Measurements from ENCODE around the gene CRMP1. TPM values are rescaled to one million over a fixed set of nuclear protein-coding genes. Genes with fewer than 3 reads are reported as not detected.

CRMP1 gene
- total and polyA plus RNA-seq, 9 of the 15 experiments (the other 6 are each of a cell fraction or from before 2014, with no cell fraction given): 0.03 to 0.04 TPM; not detected in 7

DNA sequence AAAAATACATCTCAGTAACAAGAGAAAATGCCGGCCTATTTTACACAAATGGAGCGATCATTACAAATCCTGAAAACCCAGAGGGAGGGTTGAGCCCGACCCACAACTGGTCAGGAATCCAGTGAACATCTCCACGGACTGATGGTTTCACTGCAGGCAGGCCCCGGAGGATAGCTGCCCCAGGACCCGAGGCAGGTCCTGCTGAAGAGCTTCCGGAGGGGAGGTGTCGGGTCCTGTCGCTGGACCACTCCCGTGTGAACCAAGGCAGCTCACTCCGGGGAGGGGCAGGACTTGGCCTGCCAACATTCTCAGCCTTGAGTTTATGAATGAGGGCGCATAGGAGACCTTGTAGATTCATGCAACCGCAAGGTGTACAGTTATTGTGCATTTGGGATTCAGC is 4.8 kb upstream of the CRMP1 start:
- intact Hi-C loops (cut with micrococcal nuclease): no loop called here
- DNase-seq (ENCODE audit: extremely low read depth in 1 of 4, low spot score in 3 of 4) (no peak), ATAC-seq (no peak), FAIRE-seq (no peak)
- Histone ChIP-seq H3K4me2 (ENCODE audit: insufficient read depth, low read length) (no peak overlapping the region), H3K27me3 (ENCODE audit: control insufficient read depth in 2 of 2, insufficient read depth in 2 of 2, low read length in 2 of 2) (peaks cover 0 to 17% of the 10 kb centered on the region in 2 experiments; a peak in 4 of 5 replicates), H4K20me1 (replicated peaks; ENCODE audit: control insufficient read depth, insufficient read depth, low read length) (peaks cover 6% of the 10 kb centered on the region; the same call in 1 of the 2 replicates), H2AFZ (ENCODE audit: low read depth, low read length) (no peak overlapping the region), H3K9ac (ENCODE audit: insufficient read depth in 1 of 2, low read depth in 2 of 2, low read length in 2 of 2) (no peak overlapping the region), H3K4me3 (no peak overlapping the region), H3K27ac (ENCODE audit: extremely low read depth, low read depth, low read length) (no peak overlapping the region), H3K9me3 (replicated peaks; ENCODE audit: control insufficient read depth, insufficient read depth, low read depth, low read length) (no peaks in the 10 kb centered on the region), H3K79me2 (ENCODE audit: control insufficient read depth, insufficient read depth, low read length) (no peaks in the 10 kb centered on the region), H3K9me1 (ENCODE audit: control insufficient read depth, insufficient read depth, low read length) (no peaks in the 10 kb centered on the region), H3K4me1 (replicated peaks in 1 of 2; ENCODE audit: control insufficient read depth in 2 of 2, insufficient read depth in 2 of 2, low read length in 2 of 2) (no peaks in the 10 kb centered on the region), H3K36me3 (ENCODE audit: control insufficient read depth, insufficient read depth, low read length) (no peaks in the 10 kb centered on the region)
- ChIA-PET CTCF (ENCODE audit: low intra/inter-chr PET ratio) (no interaction called here), POLR2A (interaction anchor here (0.6 kb wide), 1 partner anchor 1355 kb away, joined by 4 read pairs; no protein-coding TSS in a partner anchor)
- in situ Hi-C loops (cut with MboI): no loop called here
- TF ChIP-seq LCOR (CRISPR knock-in tag; IDR thresholded peaks at IDR 0.05): no peak
- no peak for TF ChIP-seq TAF7 (tag; IDR thresholded peaks at IDR 0.05)
- TF ChIP-seq, protein P1, sequence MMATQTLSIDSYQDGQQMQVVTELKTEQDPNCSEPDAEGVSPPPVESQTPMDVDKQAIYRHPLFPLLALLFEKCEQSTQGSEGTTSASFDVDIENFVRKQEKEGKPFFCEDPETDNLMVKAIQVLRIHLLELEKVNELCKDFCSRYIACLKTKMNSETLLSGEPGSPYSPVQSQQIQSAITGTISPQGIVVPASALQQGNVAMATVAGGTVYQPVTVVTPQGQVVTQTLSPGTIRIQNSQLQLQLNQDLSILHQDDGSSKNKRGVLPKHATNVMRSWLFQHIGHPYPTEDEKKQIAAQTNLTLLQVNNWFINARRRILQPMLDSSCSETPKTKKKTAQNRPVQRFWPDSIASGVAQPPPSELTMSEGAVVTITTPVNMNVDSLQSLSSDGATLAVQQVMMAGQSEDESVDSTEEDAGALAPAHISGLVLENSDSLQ (IDR thresholded peaks at IDR 0.05): no peak
- no peak for TF ChIP-seq ZNF324 (CRISPR knock-in tag; IDR thresholded peaks at IDR 0.05)
- no peak for TF ChIP-seq BDP1 (IDR thresholded peaks at IDR 0.05; ENCODE audit: insufficient read depth, insufficient read length)
- TF ChIP-seq OTX1 (CRISPR knock-in tag; IDR thresholded peaks at IDR 0.05): no peak
- no peak for TF ChIP-seq ZNF239 (CRISPR knock-in tag; IDR thresholded peaks at IDR 0.05)
- no peak for TF ChIP-seq NFYB (IDR thresholded peaks at IDR 0.05; ENCODE audit: extremely low read depth, insufficient read length)
- TF ChIP-seq POLR2AphosphoS5 (IDR thresholded peaks at IDR 0.05; ENCODE audit: control insufficient read depth, insufficient read depth, low read depth, low read length): no peak
- TF ChIP-seq FOXP1 (CRISPR knock-in tag; IDR thresholded peaks at IDR 0.05): no peak
- TF ChIP-seq, protein P2, sequence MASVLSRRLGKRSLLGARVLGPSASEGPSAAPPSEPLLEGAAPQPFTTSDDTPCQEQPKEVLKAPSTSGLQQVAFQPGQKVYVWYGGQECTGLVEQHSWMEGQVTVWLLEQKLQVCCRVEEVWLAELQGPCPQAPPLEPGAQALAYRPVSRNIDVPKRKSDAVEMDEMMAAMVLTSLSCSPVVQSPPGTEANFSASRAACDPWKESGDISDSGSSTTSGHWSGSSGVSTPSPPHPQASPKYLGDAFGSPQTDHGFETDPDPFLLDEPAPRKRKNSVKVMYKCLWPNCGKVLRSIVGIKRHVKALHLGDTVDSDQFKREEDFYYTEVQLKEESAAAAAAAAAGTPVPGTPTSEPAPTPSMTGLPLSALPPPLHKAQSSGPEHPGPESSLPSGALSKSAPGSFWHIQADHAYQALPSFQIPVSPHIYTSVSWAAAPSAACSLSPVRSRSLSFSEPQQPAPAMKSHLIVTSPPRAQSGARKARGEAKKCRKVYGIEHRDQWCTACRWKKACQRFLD (CRISPR knock-in tag; IDR thresholded peaks at IDR 0.05): no peak
- no peak for TF ChIP-seq CBX1 (IDR thresholded peaks at IDR 0.05; ENCODE audit: low read depth)
- TF ChIP-seq, protein P3, sequence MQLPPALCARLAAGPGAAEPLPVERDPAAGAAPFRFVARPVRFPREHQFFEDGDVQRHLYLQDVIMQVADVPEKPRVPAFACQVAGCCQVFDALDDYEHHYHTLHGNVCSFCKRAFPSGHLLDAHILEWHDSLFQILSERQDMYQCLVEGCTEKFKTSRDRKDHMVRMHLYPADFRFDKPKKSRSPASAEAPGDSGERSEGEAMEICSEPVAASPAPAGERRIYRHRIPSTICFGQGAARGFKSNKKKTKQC (CRISPR knock-in tag; IDR thresholded peaks at IDR 0.05): no peak
- no peak for TF ChIP-seq GABPB2 (CRISPR knock-in tag; conservative IDR thresholded peaks at IDR 0.05)
- TF ChIP-seq CHCHD3 (CRISPR knock-in tag; IDR thresholded peaks at IDR 0.05): no peak
- TF ChIP-seq MCM3 (IDR thresholded peaks at IDR 0.05): no peak
- no peak for TF ChIP-seq E2F5 (CRISPR knock-in tag; IDR thresholded peaks at IDR 0.05)
- TF ChIP-seq ZNF3 (CRISPR knock-in tag; IDR thresholded peaks at IDR 0.05): no peak
- TF ChIP-seq TRIM24 (IDR thresholded peaks at IDR 0.05): no peak
- BruUV-seq (replicated peaks): no TSS peak
- 3% methylated on average over 13 of the region's 13 CpGs for WGBS (ENCODE audit: insufficient coverage, low coverage, missing lambda C conversion rate)
